Measurements from ENCODE around the gene RFK. TPM values are rescaled to one million over a fixed set of nuclear protein-coding genes. Genes with fewer than 3 reads are reported as not detected.
"Not testable (repeated sequence)": the region's sequence is repeated elsewhere in the genome, so short reads cannot be mapped to it uniquely, and the experiment has no call there.

The RFK gene
- total RNA-seq, 2 donors from 2014 or later, result 18.3 to 23.3 TPM

DNA sequence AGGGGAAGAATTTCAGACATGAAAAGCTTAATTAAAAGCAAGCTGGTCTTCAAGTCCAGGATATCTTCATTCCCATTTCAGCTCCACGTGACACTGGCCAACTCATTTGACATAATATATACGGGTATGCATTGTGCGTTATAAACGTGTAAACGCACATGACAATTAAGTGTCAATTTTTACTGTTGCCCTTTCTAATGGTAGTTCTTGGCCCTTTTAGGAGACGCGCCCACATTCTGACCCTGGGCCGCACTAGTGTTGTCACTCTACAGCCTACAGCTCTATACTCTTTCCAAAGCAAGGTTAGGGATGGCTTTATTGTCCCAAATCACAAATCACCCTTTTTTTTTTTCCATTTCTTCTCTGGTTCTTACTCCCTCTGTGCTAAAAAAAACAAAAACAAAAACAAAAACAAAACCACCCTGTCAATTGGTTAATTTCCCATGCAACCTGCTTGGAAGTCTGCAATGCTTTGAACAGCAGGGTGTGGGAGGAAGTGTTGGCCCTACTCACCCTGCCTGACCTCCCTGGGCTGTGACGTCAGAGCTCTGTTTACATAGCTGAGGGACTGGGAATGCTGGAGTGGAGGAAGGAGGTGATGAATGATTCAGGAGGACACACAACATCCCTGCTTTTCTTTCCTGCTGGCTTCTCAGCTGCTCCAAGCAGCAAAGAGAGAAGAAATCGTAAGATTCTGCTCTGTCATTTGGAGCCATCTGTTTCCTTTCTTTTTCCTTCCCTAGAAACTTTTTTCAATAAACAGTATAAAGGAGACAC, 19.3 kb downstream of the RFK start:
- peak; percentile 81 to 92 for ATAC-seq
- intact Hi-C loops (cut with DNase I), result no loop called here
- DNase-seq, result peak; percentile 77

DNA sequence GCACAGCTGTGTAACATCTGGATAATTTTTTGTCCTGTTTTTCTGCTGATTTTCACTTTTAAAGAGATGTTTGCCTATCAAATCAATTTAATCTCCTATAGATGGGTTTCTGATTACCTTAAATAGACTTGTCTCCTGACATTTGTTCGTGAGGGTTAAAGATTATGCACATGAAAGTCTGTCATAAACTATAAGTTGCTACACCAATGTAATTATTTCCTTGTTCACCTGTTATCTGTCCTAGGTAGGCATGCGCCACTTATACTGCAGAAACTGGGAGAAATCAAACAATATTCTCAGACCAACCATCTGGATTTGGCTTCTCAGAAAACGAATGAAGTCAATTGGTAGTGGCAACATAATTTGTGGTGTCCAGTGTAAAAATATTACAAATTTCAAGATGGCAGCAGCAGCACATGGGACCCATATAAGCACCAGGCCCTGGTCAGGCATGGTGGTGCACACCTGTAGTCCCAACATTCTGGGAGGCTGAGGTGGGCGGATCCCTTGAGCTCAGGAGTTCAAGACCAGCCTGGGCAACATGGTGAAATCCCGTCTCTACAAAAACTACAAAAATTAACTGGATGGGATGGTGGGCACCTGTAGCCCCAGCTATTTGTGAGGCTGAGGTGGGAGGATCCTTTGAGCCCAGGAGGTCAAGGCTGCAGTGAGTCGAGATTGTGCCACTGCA, 20.3 kb downstream of the RFK start:
- DNase-seq (no peak), ATAC-seq (no peak)
- intact Hi-C loops (cut with DNase I), result no loop called here

DNA sequence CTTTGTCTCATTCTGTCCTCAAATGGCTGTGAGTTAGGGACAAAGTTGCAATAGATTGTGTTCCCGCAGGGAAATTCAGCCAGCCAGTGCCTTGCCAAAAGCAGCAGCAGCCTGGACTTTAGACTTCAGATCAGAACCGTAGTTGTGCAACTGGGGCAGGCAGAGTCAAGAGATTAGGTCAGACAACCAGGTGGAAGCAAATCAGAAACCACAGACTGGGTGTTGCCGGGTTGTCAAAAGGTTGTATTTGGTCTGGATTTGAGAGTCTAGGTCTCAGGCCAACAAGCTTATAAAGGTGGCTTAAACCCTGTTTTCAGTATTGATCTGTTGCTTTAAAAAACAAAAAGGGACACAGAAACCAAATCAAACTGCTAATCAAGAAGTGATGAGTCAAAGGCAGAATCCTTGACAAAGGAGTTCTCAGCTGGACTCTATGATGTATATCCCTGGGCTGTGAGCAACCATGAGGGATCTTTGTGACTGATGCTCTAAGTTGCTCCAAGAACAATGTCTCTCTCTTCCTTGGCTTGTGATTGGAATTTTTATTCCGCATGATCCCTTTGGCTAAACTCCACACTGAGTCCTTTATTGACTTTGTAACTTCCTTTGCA, 20.9 kb downstream of the RFK start:
- peak; percentile 65 for DNase-seq
- intact Hi-C loops (cut with DNase I), result no loop called here
- ATAC-seq, result peak; percentile 68 to 84

DNA sequence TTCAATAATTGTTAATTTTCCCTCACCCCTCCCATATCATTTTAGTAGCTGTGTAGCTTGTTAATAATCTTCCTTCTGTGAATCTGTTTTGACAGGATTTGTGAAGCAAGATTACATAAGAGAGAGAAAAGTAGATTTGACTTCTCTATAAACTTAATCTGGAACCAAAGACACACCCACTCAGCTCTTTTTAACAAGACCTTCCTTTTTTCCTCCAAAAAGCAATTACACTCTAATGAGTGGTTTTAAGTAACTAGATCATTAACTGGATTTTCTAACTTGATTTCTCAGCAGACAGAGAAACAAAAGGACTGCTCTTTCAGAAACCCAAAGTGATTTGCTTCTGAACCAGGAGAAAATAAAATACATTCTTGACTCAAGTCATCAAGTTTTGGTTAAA, 21.9 kb downstream of the RFK start:
- ATAC-seq (no peak), DNase-seq (no peak)
- intact Hi-C loops (cut with DNase I), result no loop called here

DNA sequence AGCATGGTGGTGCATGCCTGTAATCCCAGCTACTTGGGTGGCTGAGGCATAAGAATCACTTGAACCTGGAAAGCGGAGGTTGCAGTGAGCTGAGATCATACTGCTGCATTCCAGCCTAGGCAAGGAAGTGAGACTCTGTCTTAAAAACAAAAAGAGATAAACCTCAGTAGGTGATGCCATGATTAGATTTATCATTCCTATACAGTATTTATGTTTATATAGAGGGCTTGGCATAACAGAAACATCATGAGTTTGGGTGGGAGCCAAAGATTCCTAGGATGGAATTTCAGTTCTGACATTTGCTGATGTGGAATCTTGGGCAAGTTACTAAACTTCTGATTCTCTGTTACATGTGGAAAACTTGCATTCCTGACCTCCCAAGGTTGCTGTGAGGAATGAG, 22.3 kb downstream of the RFK start:
- ATAC-seq, result no peak
- intact Hi-C loops (cut with DNase I), result no loop called here
- DNase-seq, result no peak

DNA sequence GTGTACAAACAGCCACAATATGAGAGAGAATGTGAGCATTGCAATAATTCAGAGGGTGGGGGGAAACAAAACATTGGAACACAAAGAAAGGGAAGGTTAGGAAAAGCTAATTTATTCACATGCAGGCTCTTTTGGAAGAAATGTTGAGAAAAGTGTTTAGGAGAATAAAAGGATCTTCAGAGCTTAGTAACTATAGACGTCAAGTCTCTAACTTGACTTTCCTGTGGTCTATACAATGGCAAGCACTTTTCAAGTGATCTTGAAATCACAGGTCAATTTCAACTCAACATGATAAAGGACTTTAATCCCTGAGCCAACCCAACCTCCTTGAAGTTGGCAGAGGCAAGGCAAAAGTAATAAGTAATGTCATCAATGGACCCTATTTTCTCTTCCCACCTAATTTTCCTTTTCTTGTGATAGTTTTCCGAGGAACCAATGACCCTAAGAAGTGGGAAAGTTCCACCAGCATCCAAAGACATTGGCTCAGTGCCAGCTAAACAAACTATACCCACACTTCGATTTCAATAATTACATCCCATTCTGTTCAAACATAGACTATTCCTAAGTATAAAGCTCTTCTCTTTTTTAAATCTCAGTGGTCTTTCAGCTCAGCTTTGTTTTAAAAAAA, 23.7 kb downstream of the RFK start:
- intact Hi-C loops (cut with DNase I), result no loop called here
- DNase-seq, result no peak
- no peak for ATAC-seq

DNA sequence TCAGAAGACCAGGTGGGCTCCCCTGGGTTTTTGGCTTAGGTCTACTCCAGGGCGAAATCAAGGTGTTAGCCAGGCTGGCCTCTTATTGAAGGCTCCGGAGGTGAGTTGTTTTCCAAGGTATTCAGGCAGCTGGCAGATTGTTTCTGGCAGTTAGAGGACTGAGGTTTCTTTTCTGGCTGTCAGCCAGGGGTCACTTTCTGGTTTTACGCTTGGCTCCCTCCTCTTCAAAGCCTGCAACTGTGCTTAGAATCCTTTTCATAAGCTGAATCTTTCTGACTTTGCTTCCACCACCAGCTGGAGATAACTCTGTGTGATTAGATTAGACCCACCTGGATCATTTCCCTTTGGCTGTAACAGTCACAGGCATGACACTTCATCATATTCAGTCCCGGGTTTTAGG, 24.6 kb downstream of the RFK start:
- intact Hi-C loops (cut with DNase I), result no loop called here
- DNase-seq (no peak), ATAC-seq (no peak)

DNA sequence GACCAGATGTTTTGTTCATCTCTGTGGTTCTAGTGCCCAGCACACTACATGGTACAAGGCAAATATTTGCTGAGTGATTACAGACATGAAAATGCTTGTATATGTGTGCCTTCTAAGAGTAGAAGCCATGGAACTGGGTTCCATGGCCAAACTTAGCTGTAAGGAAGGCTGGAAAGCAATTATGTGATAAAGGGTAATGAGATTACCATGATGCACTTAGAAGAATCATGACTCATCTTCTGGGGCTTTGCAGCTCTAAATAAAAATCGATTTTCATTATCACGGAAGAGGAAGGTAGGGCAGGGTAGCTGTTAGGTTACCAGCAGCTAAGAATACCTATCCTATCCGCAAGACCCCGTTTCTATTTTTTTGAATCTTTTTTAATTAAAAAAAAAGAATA, 28.0 kb downstream of the RFK start:
- intact Hi-C loops (cut with DNase I), result no loop called here
- ATAC-seq, result no peak

DNA sequence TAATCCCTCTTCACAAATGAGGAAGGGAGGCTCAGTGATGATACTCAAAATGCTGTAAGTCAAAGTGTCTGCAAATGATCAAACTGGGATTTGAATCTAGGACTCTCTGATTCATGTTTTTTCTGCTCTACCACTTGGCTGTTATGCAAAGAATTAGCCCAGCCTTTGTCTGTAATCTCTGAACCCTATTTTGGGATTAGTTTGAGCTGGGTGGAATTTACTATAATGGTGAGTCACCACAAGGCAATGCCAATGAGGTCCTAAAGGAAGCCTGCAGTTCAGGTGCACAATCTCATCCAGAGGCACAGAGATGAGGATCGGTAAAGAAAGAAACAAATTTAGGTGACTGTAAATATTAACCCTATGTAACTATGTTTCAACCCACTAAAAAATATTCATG, 29.2 kb downstream of the RFK start:
- peak; percentile 57 to 86 for ATAC-seq
- no peak for DNase-seq
- intact Hi-C loops (cut with DNase I), result no loop called here

More for the DNA sequence above, 28.0 kb downstream of the RFK start:
- no peak for DNase-seq

DNA sequence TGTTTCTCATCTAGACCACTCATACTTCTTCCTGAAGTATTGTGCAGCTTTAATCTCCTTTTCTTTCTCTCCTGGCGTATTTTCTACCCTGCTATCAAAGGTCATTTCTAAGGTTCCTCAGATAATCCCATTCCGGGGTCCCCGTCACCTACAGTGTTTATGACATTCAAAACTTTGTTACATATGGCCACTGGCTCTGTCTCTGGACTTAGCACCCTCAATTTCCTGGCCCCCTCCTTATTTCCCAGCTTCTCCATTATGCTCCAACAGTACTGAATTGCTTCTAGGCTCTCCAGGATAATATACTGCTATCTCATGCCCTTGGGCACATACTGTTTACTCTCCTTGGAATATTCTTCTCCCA, 31.2 kb downstream of the RFK start:
- intact Hi-C loops (cut with DNase I), result no loop called here
- no peak for DNase-seq
- no peak for ATAC-seq

DNA sequence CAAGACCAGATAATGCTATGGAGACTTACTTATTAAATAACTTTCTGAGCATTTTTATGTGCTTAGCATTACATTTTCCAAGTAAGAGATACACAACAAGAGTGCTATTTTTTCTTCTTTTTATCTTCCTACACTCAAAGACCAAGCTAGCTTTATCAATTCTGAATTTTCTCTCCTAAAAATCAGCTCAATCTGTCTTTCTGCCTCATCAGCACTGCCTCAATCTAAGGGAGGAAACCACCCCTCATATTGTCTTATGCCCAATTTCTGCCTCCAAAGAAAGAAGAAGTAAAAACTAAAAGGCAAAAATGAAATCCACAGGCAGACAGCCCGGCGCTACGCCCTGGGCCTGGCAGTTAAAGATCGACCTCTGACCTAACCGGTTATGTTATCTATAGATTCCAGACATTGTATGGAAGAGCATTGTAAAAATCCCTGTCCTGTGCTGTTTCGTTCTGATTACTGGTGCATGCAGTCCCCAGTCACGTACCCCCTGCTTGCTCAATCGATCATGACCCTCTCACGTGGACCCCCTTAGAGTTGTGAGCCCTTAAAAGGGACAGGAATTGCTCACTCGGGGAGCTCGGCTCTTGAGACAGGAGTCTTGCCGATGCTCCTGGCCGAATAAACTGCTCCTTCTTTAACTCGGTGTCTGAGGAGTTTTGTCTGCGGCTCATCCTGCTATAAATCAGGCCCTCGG, 31.7 kb downstream of the RFK start:
- intact Hi-C loops (cut with DNase I); ATAC-seq; DNase-seq: not testable (repeated sequence)

DNA sequence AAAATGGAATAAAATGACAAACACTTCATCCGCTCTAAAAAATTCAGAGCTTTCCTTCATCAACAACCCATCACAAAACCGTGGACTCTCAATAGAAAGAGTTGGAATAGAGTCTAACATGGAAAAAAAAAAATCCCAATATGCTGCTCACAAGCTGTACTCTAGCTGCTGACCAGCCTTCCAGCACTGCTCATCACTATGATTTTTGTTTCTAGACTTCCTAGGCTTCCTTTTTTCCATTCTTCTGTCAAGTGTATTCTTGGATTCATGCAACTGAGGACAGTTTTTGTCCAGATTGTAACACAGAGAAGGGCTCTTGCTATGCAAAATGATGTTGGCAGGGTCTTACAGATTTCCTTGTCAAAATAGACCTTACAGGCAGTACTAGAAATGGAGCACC, 34.5 kb downstream of the RFK start:
- no peak for DNase-seq
- no peak for ATAC-seq
- intact Hi-C loops (cut with DNase I), result no loop called here

DNA sequence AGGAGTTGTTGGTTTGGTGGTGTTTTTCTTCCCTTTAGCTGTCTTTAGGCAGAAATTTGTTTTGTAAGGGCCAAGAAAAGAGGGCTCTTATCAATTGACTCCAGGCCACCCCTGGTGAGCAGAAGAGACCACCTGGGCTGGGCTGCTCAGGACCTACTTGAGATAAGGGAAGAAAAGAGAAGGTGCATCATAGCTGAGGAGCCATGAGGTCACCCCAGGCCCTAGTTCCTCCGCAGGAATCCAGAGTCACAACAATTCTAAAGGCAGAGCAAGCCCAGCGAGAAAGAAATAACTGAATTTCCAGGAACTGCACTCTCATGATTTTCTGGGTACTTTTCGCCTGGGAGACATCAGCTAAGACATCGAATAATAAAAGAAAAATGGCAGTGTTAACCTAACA, 34.9 kb downstream of the RFK start:
- intact Hi-C loops (cut with DNase I), result no loop called here
- ATAC-seq (no peak), DNase-seq (no peak)

DNA sequence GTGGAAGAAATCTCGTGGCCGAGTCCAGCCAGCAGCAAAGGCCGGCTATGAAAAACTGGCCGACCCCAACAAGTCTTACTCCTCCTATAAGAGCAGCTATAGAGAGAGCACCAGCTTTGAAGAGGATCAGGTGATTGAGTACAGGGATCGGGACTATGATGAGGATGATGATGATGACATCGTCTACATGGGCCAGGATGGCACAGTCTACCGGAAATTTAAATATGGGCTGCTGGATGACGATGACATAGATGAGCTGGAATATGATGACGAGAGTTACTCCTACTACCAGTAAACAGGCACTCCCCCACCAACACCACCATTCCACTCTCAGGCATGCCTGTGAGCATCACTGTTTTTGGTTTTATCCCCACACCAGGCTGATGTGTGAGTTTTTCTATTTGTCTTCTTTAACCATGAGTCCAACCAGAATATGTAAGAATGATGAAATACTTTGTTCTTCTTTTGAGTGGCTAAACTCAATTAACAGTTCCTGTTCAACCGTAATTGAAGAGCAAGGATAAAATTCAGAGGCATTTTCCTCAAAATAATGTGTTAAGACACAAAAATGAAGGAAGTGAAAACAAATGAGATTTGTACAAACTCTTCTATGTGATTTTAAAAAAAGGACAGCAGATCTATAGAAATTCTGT, 35.5 kb downstream of the RFK start:
- intact Hi-C loops (cut with DNase I), result no loop called here
- DNase-seq (no peak), ATAC-seq (no peak)

DNA sequence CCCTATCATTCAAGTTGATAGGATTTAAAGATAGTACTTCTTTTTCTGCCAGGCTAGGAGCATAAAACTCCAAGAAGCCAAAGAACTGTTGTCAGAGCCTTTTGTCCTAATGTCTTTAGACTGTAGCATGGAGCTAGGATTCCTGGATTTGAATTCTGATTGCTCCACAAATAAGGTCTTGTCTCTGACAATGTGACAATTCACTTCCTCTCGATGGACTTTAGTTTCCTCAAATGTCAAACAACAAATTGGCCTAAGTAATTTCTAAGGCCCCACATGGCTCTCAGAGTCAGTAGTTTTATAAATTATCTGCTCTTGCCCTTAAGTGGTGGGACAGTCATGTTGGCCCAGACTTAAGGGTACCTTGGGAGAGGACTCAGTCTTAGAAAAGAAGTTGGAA, 36.7 kb downstream of the RFK start:
- intact Hi-C loops (cut with DNase I), result no loop called here
- ATAC-seq, result no peak
- DNase-seq, result no peak

DNA sequence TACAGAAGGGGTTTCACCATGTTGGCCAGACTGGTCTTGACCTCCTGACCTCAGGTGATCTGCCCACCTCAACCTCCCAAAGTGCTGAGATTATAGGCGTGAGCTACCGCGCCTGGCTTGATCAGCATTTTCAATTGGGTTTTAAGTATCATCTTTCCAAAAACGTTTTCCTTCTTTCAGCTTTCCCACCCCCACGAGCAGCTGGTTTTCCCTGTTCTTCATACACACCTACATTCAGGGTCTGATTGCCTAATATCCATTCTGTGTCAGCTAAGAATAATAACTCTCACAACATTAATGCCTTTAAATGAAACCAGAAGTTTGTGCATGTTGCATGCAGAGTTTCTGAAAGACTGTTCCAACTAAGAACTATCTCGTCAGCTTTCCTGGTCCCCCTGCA, 38.3 kb downstream of the RFK start:
- DNase-seq (no peak), ATAC-seq (no peak)
- intact Hi-C loops (cut with DNase I), result no loop called here

DNA sequence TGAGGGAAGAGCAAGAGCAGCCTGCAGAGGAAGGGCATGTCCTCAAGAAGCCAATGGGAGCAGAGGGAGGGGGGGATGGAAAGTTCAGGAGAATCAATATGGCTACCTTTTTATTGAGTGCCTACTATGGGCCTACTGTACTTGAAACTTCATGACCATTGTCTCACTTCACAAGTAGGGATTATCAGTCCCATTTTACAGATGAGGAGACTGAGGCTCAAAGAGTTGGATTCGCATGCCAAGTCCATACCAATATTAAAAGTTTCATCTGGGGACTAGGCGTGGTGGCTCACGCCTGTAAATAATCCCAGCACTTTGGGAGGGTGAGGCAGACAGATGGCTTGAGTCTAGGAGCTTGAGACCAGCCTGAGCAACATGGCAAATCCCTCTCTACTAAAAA, 40.0 kb downstream of the RFK start:
- ATAC-seq, result no peak
- DNase-seq, result no peak
- intact Hi-C loops (cut with DNase I), result no loop called here

DNA sequence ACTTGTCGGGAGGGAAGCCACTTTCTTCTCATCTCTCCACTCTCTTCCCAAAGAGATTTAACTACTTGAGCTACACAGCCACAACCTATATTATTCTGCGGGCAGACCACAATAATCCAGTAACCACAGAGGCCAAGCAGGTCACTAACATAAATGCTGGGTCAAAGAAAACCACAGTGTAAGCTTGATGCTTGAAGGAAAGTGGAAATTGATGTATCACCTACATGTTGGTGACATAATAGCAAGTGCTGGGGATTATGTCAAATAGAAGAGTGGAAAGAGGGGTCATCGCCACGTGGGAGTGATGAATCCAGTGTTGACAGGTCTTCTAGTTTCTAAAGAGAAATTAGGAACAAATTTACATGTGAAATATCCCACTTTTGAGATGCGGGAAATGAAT, 40.9 kb downstream of the RFK start:
- intact Hi-C loops (cut with DNase I), result no loop called here
- ATAC-seq, result no peak
- DNase-seq, result no peak

DNA sequence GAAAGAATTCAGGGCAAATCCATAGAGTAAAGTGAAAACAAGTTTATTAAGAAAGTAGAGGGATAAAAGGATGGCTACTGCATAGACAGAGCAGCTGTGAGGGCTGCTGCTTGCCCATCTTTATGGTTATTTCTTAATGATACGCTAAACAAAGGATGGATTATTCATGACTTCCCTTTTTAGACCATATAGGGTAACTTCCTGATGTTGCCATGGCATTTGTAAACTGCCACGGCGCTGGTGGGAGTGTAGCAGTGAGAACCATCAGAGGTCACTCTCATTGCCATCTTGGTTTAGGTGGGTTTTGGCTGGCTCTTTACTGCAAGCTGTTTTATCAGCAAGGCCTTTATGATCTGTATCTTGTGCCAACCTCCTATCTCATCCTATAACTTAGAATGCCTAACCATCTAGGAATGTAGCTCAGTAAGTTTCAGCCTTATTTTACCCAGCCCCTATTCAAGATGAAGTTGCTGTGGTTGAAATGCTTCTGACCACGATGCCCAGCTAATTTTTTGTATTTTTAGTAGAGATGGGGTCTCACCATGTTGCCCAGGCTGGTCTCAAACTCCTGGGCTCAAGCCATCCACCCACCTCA, 42.1 kb downstream of the RFK start:
- intact Hi-C loops (cut with DNase I), result no loop called here
- no peak for ATAC-seq
- DNase-seq, result no peak
